Effector memory CD8-positive, alpha-beta T cell (primary cell): Measurements from ENCODE around the gene CRYAA.
A peak's percentile ranks its signal among the peaks of the same experiment; 100 is the strongest.

Experiments used
- ATAC-seq: fragments of 150-1000 bp; cut with Tn5 transposase; replicated peaks from 2 replicates; pipeline ENCODE4 v1.10.0; 2021; ENCODE audit warnings: mild to moderate bottlenecking, moderate library complexity
- DNase-seq, 3 experiments: peaks; one replicate each; pipeline ENCODE4 v3.0.0; 2021
- H3K27ac Mint-ChIP-seq, 2 donors: one replicate each; pipeline ENCODE4 v1.8.0; 2022; ENCODE audit warnings: mild to moderate bottlenecking in 2 of 2, mixed read lengths in 2 of 2, moderate library complexity in 2 of 2
- H3K27me3 Mint-ChIP-seq, 2 donors: one replicate each; pipeline ENCODE4 v1.8.0; 2022; ENCODE audit warnings: mixed read lengths in 2 of 2
- H3K36me3 Mint-ChIP-seq: one replicate; pipeline ENCODE4 v1.8.0; 2022; ENCODE audit warnings: mild to moderate bottlenecking, moderate library complexity, mixed read lengths; ENCODE audit not compliant: insufficient read depth
- H3K4me1 Mint-ChIP-seq, 2 donors: one replicate each; pipeline ENCODE4 v1.8.0; 2022; ENCODE audit warnings: low read depth in 2 of 2, mixed read lengths in 2 of 2
- H3K4me3 Mint-ChIP-seq, 2 donors: one replicate each; pipeline ENCODE4 v1.8.0; 2022; ENCODE audit warnings: mild to moderate bottlenecking in 2 of 2, mixed read lengths in 2 of 2, moderate library complexity in 2 of 2
- H3K9me3 Mint-ChIP-seq, 2 donors: one replicate each; pipeline ENCODE4 v1.8.0; 2022; ENCODE audit warnings: mixed read lengths in 2 of 2

CRYAA gene

GRCh38 chr21:43188592-43189210 is 19.9 kb downstream of the CRYAA start:
- H3K36me3 Mint-ChIP-seq: no peaks in the 10 kb centered on the region
- ATAC-seq (no peak), DNase-seq (no peak)
- no peak overlapping the region for H3K4me3 Mint-ChIP-seq
- no peaks in the 10 kb centered on the region for H3K9me3 Mint-ChIP-seq
- H3K27ac Mint-ChIP-seq: peak overlapping the region in 1 of 2 donors; percentile 51
- H3K27me3 Mint-ChIP-seq: peaks cover 28 to 38% of the 10 kb centered on the region in 2 donors
- peaks cover 3 to 6% of the 10 kb centered on the region in 2 donors for H3K4me1 Mint-ChIP-seq

- H3K36me3 Mint-ChIP-seq: no peaks in the 10 kb centered on the region
- no peaks in the 10 kb centered on the region for H3K9me3 Mint-ChIP-seq
- no peak for ATAC-seq
- H3K27me3 Mint-ChIP-seq: peaks cover 37 to 51% of the 10 kb centered on the region in 2 donors
- no peak for DNase-seq
- no peak overlapping the region for H3K27ac Mint-ChIP-seq
- H3K4me3 Mint-ChIP-seq: no peak overlapping the region
- peaks cover 3 to 6% of the 10 kb centered on the region in 2 donors for H3K4me1 Mint-ChIP-seq
These were observed 21.1 kb downstream of the CRYAA start for GRCh38 chr21:43189936-43190335.

- H3K36me3 Mint-ChIP-seq: no peaks in the 10 kb centered on the region
These were observed 21.7 kb downstream of the CRYAA start for GRCh38 chr21:43190544-43190943.

GRCh38 chr21:43190951-43191350 is 22.1 kb downstream of the CRYAA start:
- DNase-seq (no peak), ATAC-seq (no peak)
- Mint-ChIP-seq H3K27me3 (peaks cover 37 to 61% of the 10 kb centered on the region in 2 donors), H3K9me3 (no peaks in the 10 kb centered on the region), H3K27ac (peak overlapping the region in 1 of 2 donors; percentile 65), H3K4me1 (peaks cover 3 to 6% of the 10 kb centered on the region in 2 donors), H3K36me3 (no peaks in the 10 kb centered on the region), H3K4me3 (no peak overlapping the region)

More at GRCh38 chr21:43190544-43190943, 21.7 kb downstream of the CRYAA start:
- no peaks in the 10 kb centered on the region for H3K9me3 Mint-ChIP-seq
- no peak for ATAC-seq
- DNase-seq: no peak
- H3K4me1 Mint-ChIP-seq: peaks cover 3 to 6% of the 10 kb centered on the region in 2 donors
- H3K27ac Mint-ChIP-seq: peak overlapping the region in 1 of 2 donors; percentile 65
- H3K4me3 Mint-ChIP-seq: no peak overlapping the region
- H3K27me3 Mint-ChIP-seq: peaks cover 37 to 57% of the 10 kb centered on the region in 2 donors

- Mint-ChIP-seq H3K4me1 (peaks cover 3 to 6% of the 10 kb centered on the region in 2 donors), H3K27me3 (peaks cover 37 to 67% of the 10 kb centered on the region in 2 donors), H3K4me3 (no peak overlapping the region), H3K36me3 (no peaks in the 10 kb centered on the region), H3K27ac (no peak overlapping the region), H3K9me3 (no peaks in the 10 kb centered on the region)
- no peak for ATAC-seq
- DNase-seq: no peak
These were observed 22.7 kb downstream of the CRYAA start for GRCh38 chr21:43191521-43191920.

GRCh38 chr21:43191971-43192370 is 23.2 kb downstream of the CRYAA start:
- no peak for DNase-seq
- Mint-ChIP-seq H3K9me3 (no peaks in the 10 kb centered on the region), H3K27me3 (peaks cover 39 to 70% of the 10 kb centered on the region in 2 donors), H3K4me3 (no peak overlapping the region), H3K4me1 (peaks cover 3 to 6% of the 10 kb centered on the region in 2 donors), H3K27ac (peak overlapping the region in 1 of 2 donors; percentile 12), H3K36me3 (no peaks in the 10 kb centered on the region)
- no peak for ATAC-seq

- peak overlapping the region in 1 of 2 donors; percentile 12 for H3K27ac Mint-ChIP-seq
- no peaks in the 10 kb centered on the region for H3K36me3 Mint-ChIP-seq
- no peak overlapping the region for H3K4me3 Mint-ChIP-seq
- H3K27me3 Mint-ChIP-seq: peaks cover 45 to 76% of the 10 kb centered on the region in 2 donors
- ATAC-seq (no peak), DNase-seq (no peak)
- H3K9me3 Mint-ChIP-seq: no peaks in the 10 kb centered on the region
- H3K4me1 Mint-ChIP-seq: peaks cover 3 to 4% of the 10 kb centered on the region in 2 donors
These were observed 23.8 kb downstream of the CRYAA start for GRCh38 chr21:43192501-43193081.

- Mint-ChIP-seq H3K27me3 (peaks cover 45 to 79% of the 10 kb centered on the region in 2 donors), H3K27ac (no peak overlapping the region), H3K36me3 (no peaks in the 10 kb centered on the region), H3K4me1 (peaks cover 2 to 3% of the 10 kb centered on the region in 2 donors), H3K4me3 (no peak overlapping the region), H3K9me3 (no peaks in the 10 kb centered on the region)
- ATAC-seq (no peak), DNase-seq (no peak)
These were observed 24.4 kb downstream of the CRYAA start for GRCh38 chr21:43193088-43193650.

- ATAC-seq (no peak), DNase-seq (no peak)
- Mint-ChIP-seq H3K9me3 (peaks cover 0 to 1% of the 10 kb centered on the region in 2 donors), H3K27ac (no peak overlapping the region), H3K4me3 (no peak overlapping the region), H3K27me3 (peaks cover 45 to 79% of the 10 kb centered on the region in 2 donors), H3K4me1 (peaks cover 2 to 3% of the 10 kb centered on the region in 2 donors), H3K36me3 (no peaks in the 10 kb centered on the region)
These were observed 25.0 kb downstream of the CRYAA start for GRCh38 chr21:43193651-43194302.

- no peak overlapping the region for H3K27ac Mint-ChIP-seq
- no peak for DNase-seq
- H3K27me3 Mint-ChIP-seq: peaks cover 50 to 79% of the 10 kb centered on the region in 2 donors
- no peak overlapping the region for H3K4me3 Mint-ChIP-seq
- H3K4me1 Mint-ChIP-seq: peaks cover 2 to 3% of the 10 kb centered on the region in 2 donors
- H3K36me3 Mint-ChIP-seq: no peaks in the 10 kb centered on the region
- no peak for ATAC-seq
- peaks cover 0 to 4% of the 10 kb centered on the region in 2 donors for H3K9me3 Mint-ChIP-seq
These were observed 25.7 kb downstream of the CRYAA start for GRCh38 chr21:43194303-43195120.

- no peak for DNase-seq
- H3K4me3 Mint-ChIP-seq: no peak overlapping the region
These were observed 26.6 kb downstream of the CRYAA start for GRCh38 chr21:43195121-43196021.

GRCh38 chr21:43196826-43197225 is 28.0 kb downstream of the CRYAA start:
- DNase-seq (no peak), ATAC-seq (no peak)
- Mint-ChIP-seq H3K9me3 (peaks cover 0 to 4% of the 10 kb centered on the region in 2 donors), H3K27ac (no peak overlapping the region), H3K4me1 (peaks cover 2 to 3% of the 10 kb centered on the region in 2 donors), H3K36me3 (no peaks in the 10 kb centered on the region), H3K27me3 (peaks cover 39 to 60% of the 10 kb centered on the region in 2 donors), H3K4me3 (no peak overlapping the region)

More at GRCh38 chr21:43195121-43196021, 26.6 kb downstream of the CRYAA start:
- Mint-ChIP-seq H3K27me3 (peaks cover 44 to 74% of the 10 kb centered on the region in 2 donors), H3K36me3 (no peaks in the 10 kb centered on the region), H3K9me3 (peaks cover 0 to 4% of the 10 kb centered on the region in 2 donors), H3K4me1 (peaks cover 2 to 3% of the 10 kb centered on the region in 2 donors), H3K27ac (no peak overlapping the region)
- ATAC-seq: no peak
